Natural killer cell (primary cell): Measurements from ENCODE around the gene CDC42SE2. TPM values are rescaled to one million over a fixed set of nuclear protein-coding genes. Genes with fewer than 3 reads are reported as not detected.
"Not testable (repeated sequence)": the region's sequence is repeated elsewhere in the genome, so short reads cannot be mapped to it uniquely, and the experiment has no call there.

Experiments used
- ATAC-seq, 3 donors: fragments of 150-1000 bp in 2 of 3; fragments of 200-7000 bp in 1 of 3; cut with Tn5 transposase; 1 replicate in 1 of 3; 2 replicates in 2 of 3; pipeline ENCODE4 v1.10.0; 2021; ENCODE audit warnings: mild to moderate bottlenecking in 2 of 3, moderate library complexity in 2 of 3
- DNase-seq, 2 donors: peaks; one replicate each; pipeline versions ENCODE4 v3.0.0 to v3.0.0-alpha.2; 2013 to 2021; ENCODE audit warnings: mixed read lengths in 1 of 2
- H3K27ac ChIP-seq: one replicate; pipeline ENCODE4 v1.5.1; 2013; ENCODE audit warnings: mild to moderate bottlenecking, low read length
- H3K27me3 ChIP-seq: one replicate; pipeline ENCODE4 v1.6.1; 2013; ENCODE audit warnings: low read length; ENCODE audit not compliant: control insufficient read depth, insufficient read depth
- H3K36me3 ChIP-seq: one replicate; pipeline ENCODE4 v1.6.1; 2013; ENCODE audit warnings: low read length; ENCODE audit not compliant: control insufficient read depth, insufficient read depth
- H3K4me1 ChIP-seq: one replicate; pipeline ENCODE4 v1.6.1; 2013; ENCODE audit warnings: low read length; ENCODE audit not compliant: control insufficient read depth, insufficient read depth
- H3K4me3 ChIP-seq: one replicate; pipeline ENCODE4 v1.5.1; 2013; ENCODE audit warnings: low read length
- H3K9me3 ChIP-seq: one replicate; pipeline ENCODE4 v1.6.1; 2013; ENCODE audit warnings: low read length; ENCODE audit not compliant: control insufficient read depth, insufficient read depth
- H3K27ac Mint-ChIP-seq, 2 donors: one replicate each; pipeline ENCODE4 v1.8.0; 2022; ENCODE audit warnings: mild to moderate bottlenecking in 2 of 2, mixed read lengths in 2 of 2, moderate library complexity in 1 of 2
- H3K27me3 Mint-ChIP-seq, 2 donors: one replicate each; pipeline ENCODE4 v1.8.0; 2022; ENCODE audit warnings: low read depth in 2 of 2, mixed read lengths in 2 of 2
- H3K36me3 Mint-ChIP-seq: one replicate; pipeline ENCODE4 v1.8.0; 2022; ENCODE audit warnings: mixed read lengths
- H3K4me1 Mint-ChIP-seq, 2 donors: one replicate each; pipeline ENCODE4 v1.8.0; 2022; ENCODE audit warnings: mixed read lengths in 2 of 2
- H3K4me3 Mint-ChIP-seq: one replicate; pipeline ENCODE4 v1.8.0; 2022; ENCODE audit warnings: mild to moderate bottlenecking, moderate library complexity, mixed read lengths
- H3K9me3 Mint-ChIP-seq, 2 donors: one replicate each; pipeline ENCODE4 v1.8.0; 2022; ENCODE audit warnings: mixed read lengths in 2 of 2
- WGBS: methylation state at CpG from one replicate; pipeline ENCODE4 v1.1.7; 2013; ENCODE audit warnings: missing lambda C conversion rate; ENCODE audit not compliant: insufficient coverage; 5-methylcytosine and 5-hydroxymethylcytosine counted together
- intact Hi-C: fragments of 100-400 bp; cut with micrococcal nuclease; formaldehyde crosslinking; loops from one replicate; pipeline ENCODE4 v1.14.2; 2022
- total RNA-seq, 4 donors: library from RNA; stranded (reverse); fragments of 120-200 nt in 1 of 4; gene quantifications; one replicate each; pipeline versions ENCODE4 v1.2.3 to v1.2.4, GENCODE V29; 2013 to 2022
- TF ChIP-seq, protein P1 (sequence below): fragments of 200-600 bp; IDR thresholded peaks from one replicate; pipeline ENCODE4 v1.8.0; 2022; ENCODE audit warnings: antibody characterized with exemption

The CDC42SE2 gene
- total RNA-seq, 3 donors from 2014 or later (not counting 1 experiment from before 2014, with no cell fraction given): 140 to 183 (median 166) TPM

DNA sequence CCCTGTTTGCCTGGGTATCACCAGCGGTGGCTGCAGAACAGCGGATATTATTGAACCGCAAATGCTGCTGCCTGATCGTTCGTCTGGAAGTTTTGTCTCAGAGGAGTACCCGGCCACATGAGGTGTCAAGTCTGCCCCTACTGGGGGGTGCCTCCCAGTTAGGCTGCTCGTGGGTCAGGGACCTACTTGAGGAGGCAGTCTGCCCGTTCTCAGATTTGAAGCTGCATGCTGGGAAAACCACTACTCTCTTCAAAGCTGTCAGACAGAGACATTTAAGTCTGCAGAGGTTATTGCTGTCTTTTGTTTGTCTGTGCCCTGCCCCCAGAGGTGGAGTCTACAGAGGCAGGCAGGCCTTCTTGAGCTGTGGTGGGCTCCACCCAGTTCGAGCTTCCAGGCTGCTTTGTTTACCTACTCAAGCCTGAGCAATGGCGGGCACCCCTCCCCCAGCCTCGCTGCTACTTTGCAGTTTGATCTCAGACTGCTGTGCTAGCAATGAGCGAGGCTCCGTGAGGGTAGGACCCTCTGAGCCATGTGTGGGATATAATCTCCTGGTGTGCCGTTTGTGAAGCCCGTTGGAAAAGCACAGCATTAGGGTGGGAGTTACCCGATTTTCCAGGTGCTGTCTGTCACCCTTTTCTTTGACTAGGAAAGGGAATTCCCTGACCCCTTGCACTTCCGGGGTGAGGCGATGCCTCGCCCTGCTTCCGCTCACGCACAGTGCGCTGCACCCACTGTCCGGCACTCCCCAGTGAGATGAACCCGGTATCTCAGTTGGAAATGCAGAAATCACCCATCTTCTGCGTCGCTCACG lies 73.6 kb downstream of the CDC42SE2 start:
- peak in 1 of 2 donors; percentile 77 for DNase-seq
- H3K9me3 Mint-ChIP-seq, H3K36me3 ChIP-seq, ATAC-seq, H3K9me3 ChIP-seq, H3K27me3 ChIP-seq, H3K4me3 ChIP-seq, H3K27me3 Mint-ChIP-seq, H3K36me3 Mint-ChIP-seq: not testable (repeated sequence)
- WGBS: 89% methylated on average over 26 of the region's 27 CpGs
- peaks cover 74 to 90% of the 10 kb centered on the region in 2 donors for H3K4me1 Mint-ChIP-seq
- H3K27ac ChIP-seq: peak overlapping the region; percentile 25
- intact Hi-C loops: loop anchor here (2.0 kb wide), 1 partner anchor 45 kb away; no protein-coding TSS in a partner anchor
- peak overlapping the region; percentile 78 for H3K4me3 Mint-ChIP-seq
- peak overlapping the region; percentile 78 to 90 for H3K27ac Mint-ChIP-seq
- peaks cover 31% of the 10 kb centered on the region for H3K4me1 ChIP-seq

GRCh38 chr5:131338051-131338453 lies 74.2 kb downstream of the CDC42SE2 start:
- intact Hi-C loops: loop anchor here (2.0 kb wide), 1 partner anchor 45 kb away; no protein-coding TSS in a partner anchor
- Histone ChIP-seq H3K4me3 (no peak overlapping the region), H3K27me3 (no peaks in the 10 kb centered on the region), H3K9me3 (no peaks in the 10 kb centered on the region), H3K36me3 (peaks cover 5% of the 10 kb centered on the region), H3K4me1 (peaks cover 31% of the 10 kb centered on the region), H3K27ac (peak overlapping the region; percentile 57)
- H3K27ac Mint-ChIP-seq: peak overlapping the region; percentile 67 to 90
- no peak for DNase-seq
- H3K4me3 Mint-ChIP-seq: peak overlapping the region; percentile 78
- no peaks in the 10 kb centered on the region for H3K27me3 Mint-ChIP-seq
- TF ChIP-seq, protein P1, sequence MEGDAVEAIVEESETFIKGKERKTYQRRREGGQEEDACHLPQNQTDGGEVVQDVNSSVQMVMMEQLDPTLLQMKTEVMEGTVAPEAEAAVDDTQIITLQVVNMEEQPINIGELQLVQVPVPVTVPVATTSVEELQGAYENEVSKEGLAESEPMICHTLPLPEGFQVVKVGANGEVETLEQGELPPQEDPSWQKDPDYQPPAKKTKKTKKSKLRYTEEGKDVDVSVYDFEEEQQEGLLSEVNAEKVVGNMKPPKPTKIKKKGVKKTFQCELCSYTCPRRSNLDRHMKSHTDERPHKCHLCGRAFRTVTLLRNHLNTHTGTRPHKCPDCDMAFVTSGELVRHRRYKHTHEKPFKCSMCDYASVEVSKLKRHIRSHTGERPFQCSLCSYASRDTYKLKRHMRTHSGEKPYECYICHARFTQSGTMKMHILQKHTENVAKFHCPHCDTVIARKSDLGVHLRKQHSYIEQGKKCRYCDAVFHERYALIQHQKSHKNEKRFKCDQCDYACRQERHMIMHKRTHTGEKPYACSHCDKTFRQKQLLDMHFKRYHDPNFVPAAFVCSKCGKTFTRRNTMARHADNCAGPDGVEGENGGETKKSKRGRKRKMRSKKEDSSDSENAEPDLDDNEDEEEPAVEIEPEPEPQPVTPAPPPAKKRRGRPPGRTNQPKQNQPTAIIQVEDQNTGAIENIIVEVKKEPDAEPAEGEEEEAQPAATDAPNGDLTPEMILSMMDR: no peak
- H3K4me1 Mint-ChIP-seq: peaks cover 73 to 87% of the 10 kb centered on the region in 2 donors
- H3K36me3 Mint-ChIP-seq: peaks cover 3% of the 10 kb centered on the region
- WGBS: 89% methylated on average over 4 of the region's 4 CpGs
- no peaks in the 10 kb centered on the region for H3K9me3 Mint-ChIP-seq
- ATAC-seq: peak in 2 of 3 donors; percentile 26 to 41

- H3K27me3 Mint-ChIP-seq, intact Hi-C loops, H3K36me3 Mint-ChIP-seq: not testable (repeated sequence)
Observed at GRCh38 chr5:131344288-131344687, 80.4 kb downstream of the CDC42SE2 start.

GRCh38 chr5:131346204-131346603 lies 82.4 kb downstream of the CDC42SE2 start:
- ATAC-seq, DNase-seq, H3K27ac ChIP-seq, H3K27me3 ChIP-seq, H3K36me3 ChIP-seq, H3K36me3 Mint-ChIP-seq, intact Hi-C loops, H3K9me3 ChIP-seq, H3K27me3 Mint-ChIP-seq, H3K9me3 Mint-ChIP-seq, H3K4me3 ChIP-seq: not testable (repeated sequence)
- Mint-ChIP-seq H3K4me3 (peak overlapping the region; percentile 8), H3K27ac (peak overlapping the region; percentile 77 to 78), H3K4me1 (peaks cover 61 to 67% of the 10 kb centered on the region in 2 donors)
- H3K4me1 ChIP-seq: peaks cover 15% of the 10 kb centered on the region
- WGBS: 96% methylated on average over 3 of the region's 3 CpGs

More at GRCh38 chr5:131344288-131344687, 80.4 kb downstream of the CDC42SE2 start:
- H3K4me3 ChIP-seq, H3K27me3 ChIP-seq, H3K36me3 ChIP-seq, H3K4me3 Mint-ChIP-seq, ATAC-seq, H3K9me3 Mint-ChIP-seq, H3K27ac ChIP-seq, H3K9me3 ChIP-seq: not testable (repeated sequence)
- WGBS: 90% methylated on average over 9 of the region's 9 CpGs
- H3K4me1 ChIP-seq: peaks cover 23% of the 10 kb centered on the region
- Mint-ChIP-seq H3K27ac (peak overlapping the region in 1 of 2 donors; percentile 77), H3K4me1 (peaks cover 76 to 79% of the 10 kb centered on the region in 2 donors)
- peak in 1 of 2 donors; percentile 42 for DNase-seq

- intact Hi-C loops: no loop called here
- DNase-seq: no peak
- no peaks in the 10 kb centered on the region for H3K9me3 Mint-ChIP-seq
- H3K9me3 ChIP-seq: no peaks in the 10 kb centered on the region
- ATAC-seq: no peak
- no peak overlapping the region for H3K4me3 ChIP-seq
- peaks cover 3% of the 10 kb centered on the region for H3K36me3 ChIP-seq
- no peak overlapping the region for H3K27ac ChIP-seq
- H3K27ac Mint-ChIP-seq: peak overlapping the region in 1 of 2 donors; percentile 84
- no peaks in the 10 kb centered on the region for H3K36me3 Mint-ChIP-seq
- peaks cover 3% of the 10 kb centered on the region for H3K4me1 ChIP-seq
- 94% methylated on average over 2 of the region's 3 CpGs for WGBS
- no peaks in the 10 kb centered on the region for H3K27me3 ChIP-seq
- H3K4me1 Mint-ChIP-seq: peaks cover 35 to 36% of the 10 kb centered on the region in 2 donors
- no peak overlapping the region for H3K4me3 Mint-ChIP-seq
- H3K27me3 Mint-ChIP-seq: no peaks in the 10 kb centered on the region
- TF ChIP-seq, protein P1: no peak
Observed at GRCh38 chr5:131353991-131354390, 90.1 kb downstream of the CDC42SE2 start.
